ENCODE results near the gene GPAM.

- TF ChIP-seq CTCF (IDR thresholded peaks at IDR 0.05) (no peak), POLR2A (IDR thresholded peaks at IDR 0.05) (no peak), EP300 (IDR thresholded peaks at IDR 0.05) (no peak)
Measured at GRCh38 chr10:112210666-112211065, 27.1 kb upstream of the GPAM start.
